Fibroblast of pulmonary artery (primary cell): ENCODE results near the gene OR6J1.

Experiments
- DNase-seq: peaks from one replicate; pipeline ENCODE4 v3.0.0-alpha.2; 2010; ENCODE audit warnings: low read depth
- H3K4me3 ChIP-seq: replicated peaks from 2 replicates; pipeline ENCODE4 v1.5.1; 2011; ENCODE audit warnings: low read depth, mild to moderate bottlenecking, control low read depth, low read length, moderate library complexity
- TF ChIP-seq, protein P1 (sequence below): IDR thresholded peaks from 2 replicates; pipeline ENCODE4 v1.5.1; 2011; ENCODE audit warnings: mild to moderate bottlenecking, control low read depth, low read length, inconsistent platforms; ENCODE audit errors: missing control alignments

Gene OR6J1

DNA sequence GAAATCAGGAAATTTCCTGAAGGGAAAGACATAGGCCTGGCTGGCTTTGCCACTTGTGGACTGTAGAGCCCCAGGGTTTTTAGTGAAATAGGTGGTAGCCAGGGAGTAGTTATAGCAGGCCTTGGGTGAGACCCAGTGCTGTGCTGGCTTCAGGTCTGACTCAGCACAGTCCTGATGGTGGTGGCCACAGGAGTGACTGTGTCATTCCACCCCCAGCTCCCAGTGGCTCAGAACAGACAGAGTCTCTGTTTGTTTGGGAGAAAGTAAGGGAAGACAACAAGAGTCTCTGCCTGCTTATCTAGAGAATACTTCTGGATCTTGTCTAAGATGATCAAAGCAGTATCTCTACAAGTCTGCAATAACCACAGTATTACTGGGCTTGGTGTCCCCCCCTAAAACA, 27.5 kb upstream of the OR6J1 start:
- TF ChIP-seq, protein P1, sequence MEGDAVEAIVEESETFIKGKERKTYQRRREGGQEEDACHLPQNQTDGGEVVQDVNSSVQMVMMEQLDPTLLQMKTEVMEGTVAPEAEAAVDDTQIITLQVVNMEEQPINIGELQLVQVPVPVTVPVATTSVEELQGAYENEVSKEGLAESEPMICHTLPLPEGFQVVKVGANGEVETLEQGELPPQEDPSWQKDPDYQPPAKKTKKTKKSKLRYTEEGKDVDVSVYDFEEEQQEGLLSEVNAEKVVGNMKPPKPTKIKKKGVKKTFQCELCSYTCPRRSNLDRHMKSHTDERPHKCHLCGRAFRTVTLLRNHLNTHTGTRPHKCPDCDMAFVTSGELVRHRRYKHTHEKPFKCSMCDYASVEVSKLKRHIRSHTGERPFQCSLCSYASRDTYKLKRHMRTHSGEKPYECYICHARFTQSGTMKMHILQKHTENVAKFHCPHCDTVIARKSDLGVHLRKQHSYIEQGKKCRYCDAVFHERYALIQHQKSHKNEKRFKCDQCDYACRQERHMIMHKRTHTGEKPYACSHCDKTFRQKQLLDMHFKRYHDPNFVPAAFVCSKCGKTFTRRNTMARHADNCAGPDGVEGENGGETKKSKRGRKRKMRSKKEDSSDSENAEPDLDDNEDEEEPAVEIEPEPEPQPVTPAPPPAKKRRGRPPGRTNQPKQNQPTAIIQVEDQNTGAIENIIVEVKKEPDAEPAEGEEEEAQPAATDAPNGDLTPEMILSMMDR, result no peak
- DNase-seq, result no peak

DNA sequence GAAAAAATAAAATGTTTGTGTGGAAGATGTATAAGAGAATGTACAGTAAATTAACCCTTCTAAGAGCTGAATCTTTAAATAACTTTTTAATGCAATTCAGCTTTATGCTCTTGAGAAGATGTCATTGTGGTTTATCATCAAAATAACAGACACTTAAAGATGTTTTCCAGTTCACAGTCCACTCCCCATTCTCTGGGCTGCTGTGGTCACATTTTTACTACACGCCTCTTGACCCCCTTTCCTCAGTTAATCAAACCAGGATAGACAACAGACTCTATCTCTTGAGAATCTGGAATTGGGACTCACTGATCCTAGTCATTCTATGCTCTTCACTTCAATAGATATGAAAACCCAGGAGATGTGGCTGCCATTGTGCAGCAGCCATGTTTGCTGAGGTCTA, 24.7 kb upstream of the OR6J1 start:
- TF ChIP-seq, protein P1, result no peak
- no peak for DNase-seq
- H3K4me3 ChIP-seq, result no peak overlapping the region

More for the DNA sequence above, 27.5 kb upstream of the OR6J1 start:
- H3K4me3 ChIP-seq, result no peak overlapping the region

DNA sequence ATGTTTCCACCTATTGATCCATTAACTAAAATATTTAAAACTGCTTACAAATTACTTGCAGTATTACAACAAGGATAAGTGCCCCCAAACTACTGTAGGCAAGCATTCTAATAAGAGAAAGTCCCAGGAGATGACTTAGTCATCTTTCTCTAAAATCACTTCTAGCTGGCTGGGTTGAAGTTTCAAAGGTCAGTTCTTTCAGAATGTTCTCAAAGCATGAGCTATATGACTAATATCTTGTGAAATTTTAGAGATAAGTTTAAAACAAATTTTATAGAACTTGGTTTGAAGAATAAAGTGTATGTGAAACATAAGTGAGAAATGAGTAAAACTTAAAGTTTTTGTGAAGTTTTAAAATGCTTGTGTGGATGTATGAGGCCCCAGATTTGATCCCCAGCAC, 24.3 kb upstream of the OR6J1 start:
- DNase-seq, result peak; percentile 84

DNA sequence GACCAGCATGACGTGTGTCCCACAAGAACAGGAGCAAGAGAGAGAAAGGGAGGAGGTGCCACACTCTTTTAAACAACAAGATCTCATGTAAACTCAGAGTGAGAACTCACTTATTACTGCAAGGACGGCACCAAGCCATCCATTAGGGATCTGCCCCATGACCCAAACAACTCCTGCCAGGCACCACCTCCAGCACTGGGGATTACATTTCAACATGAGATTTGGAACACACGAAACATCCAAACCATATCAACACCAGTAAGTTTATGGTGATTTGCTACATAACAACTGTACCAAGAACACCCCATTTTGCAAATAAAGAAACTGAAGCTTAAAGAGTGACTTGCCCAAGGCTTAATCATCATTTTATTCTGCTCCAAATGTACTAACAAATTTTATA, 23.7 kb upstream of the OR6J1 start:
- DNase-seq, result no peak
- H3K4me3 ChIP-seq, result no peak overlapping the region
- TF ChIP-seq, protein P1, result no peak

More for the DNA sequence above, 24.3 kb upstream of the OR6J1 start:
- TF ChIP-seq, protein P1, result no peak
- no peak overlapping the region for H3K4me3 ChIP-seq

DNA sequence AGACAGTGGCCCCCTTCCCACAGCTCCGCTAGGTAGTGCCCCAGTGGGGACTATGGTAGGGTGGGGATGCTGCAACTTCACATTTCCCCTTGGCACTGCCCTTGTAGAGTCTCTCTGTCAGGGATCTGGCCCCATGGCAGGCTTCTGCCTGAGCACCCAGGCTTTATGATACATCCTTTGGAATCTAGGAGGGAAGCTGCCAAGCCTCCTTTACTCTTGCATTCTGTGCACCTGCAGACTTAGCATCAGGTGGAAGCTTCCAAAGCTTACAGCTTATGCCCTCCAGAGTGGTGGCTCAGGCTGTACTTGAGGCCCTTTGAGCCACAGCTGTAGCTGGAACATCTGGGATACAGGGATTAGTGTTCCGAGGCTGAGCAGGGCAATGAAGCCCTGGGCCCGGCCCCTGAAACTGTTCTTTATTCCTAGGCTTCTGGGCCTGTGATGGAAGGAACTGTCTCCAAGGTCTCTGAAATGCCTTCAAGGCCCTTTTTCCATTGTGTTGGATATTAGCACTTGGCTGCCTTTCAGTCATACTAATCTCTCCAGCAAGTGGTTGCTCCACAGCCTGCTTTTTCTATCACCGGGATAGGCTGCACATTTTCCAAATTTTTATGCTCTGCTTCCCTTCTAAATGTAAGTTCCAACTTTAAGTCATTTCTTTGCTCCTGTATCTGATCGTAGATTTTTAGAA, 22.2 kb upstream of the OR6J1 start:
- no peak overlapping the region for H3K4me3 ChIP-seq
- peak; percentile 54 for DNase-seq
- TF ChIP-seq, protein P1, result no peak

DNA sequence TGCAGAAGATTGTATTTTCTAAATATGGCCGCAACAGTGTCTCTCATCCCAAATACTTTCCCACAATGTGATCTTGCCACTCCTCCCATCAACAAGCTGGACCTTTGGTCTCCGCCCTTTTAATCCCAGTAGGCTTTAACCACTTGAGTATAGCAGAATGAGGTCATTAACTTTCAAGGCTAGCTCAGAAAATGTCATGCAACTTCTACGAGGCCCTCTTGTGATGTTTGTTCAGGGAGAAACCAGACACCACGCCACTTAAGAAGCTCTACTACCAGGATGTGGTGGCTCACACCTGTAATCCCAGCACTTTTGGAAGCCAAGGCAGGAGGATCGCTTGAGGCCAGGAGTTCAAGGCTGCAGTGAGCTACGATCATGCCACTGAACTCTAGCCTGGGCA, 20.1 kb upstream of the OR6J1 start:
- no peak overlapping the region for H3K4me3 ChIP-seq
- TF ChIP-seq, protein P1, result no peak
- no peak for DNase-seq

DNA sequence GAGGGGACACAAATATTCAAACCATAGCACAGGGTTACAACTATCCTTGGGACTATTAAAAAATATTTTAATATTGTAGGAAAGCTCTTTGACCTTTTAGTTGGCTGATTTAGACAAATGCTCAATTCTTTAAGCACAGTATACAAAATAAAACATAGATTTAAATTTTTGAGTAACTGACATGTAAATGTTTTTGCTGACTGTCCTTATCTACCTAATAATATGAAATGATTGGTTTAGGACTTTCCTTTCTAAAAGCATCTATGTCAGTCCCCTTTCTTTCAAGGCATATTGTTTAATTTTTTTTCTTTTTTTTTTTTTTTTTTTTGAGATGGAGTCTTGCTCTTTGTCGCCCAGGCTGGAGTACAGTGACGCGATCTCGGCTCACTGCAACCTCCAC, 16.5 kb upstream of the OR6J1 start:
- DNase-seq, result no peak
- no peak overlapping the region for H3K4me3 ChIP-seq
- TF ChIP-seq, protein P1, result no peak
